ENCODE measurements around the gene GPATCH8.

GPATCH8 gene

DNA sequence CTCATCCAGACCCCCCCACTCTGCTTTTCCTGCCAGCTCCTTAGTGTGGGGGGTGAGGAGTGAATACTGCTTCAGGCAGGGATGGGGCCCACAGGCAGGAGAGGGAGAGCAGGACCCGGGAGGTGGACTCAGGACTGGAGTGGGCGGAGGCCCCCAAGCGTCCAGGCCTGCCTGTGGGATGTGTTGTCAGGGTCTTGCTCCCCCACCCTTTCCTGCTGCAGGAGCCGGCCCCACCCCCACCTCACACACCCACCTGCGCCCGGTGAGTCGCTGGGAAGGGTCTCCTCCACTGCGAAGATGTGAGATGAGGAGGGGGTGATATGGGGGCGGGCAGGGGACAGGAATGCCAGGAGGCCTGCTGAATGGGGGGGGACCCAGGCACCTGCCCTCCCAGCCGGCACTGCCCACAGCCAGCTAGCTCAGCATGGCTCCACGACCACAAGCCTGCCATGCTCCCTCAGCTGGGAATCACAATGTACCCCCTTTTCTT is 140.7 kb downstream of the GPATCH8 start:
- no peak overlapping the region for H3K27ac ChIP-seq

DNA sequence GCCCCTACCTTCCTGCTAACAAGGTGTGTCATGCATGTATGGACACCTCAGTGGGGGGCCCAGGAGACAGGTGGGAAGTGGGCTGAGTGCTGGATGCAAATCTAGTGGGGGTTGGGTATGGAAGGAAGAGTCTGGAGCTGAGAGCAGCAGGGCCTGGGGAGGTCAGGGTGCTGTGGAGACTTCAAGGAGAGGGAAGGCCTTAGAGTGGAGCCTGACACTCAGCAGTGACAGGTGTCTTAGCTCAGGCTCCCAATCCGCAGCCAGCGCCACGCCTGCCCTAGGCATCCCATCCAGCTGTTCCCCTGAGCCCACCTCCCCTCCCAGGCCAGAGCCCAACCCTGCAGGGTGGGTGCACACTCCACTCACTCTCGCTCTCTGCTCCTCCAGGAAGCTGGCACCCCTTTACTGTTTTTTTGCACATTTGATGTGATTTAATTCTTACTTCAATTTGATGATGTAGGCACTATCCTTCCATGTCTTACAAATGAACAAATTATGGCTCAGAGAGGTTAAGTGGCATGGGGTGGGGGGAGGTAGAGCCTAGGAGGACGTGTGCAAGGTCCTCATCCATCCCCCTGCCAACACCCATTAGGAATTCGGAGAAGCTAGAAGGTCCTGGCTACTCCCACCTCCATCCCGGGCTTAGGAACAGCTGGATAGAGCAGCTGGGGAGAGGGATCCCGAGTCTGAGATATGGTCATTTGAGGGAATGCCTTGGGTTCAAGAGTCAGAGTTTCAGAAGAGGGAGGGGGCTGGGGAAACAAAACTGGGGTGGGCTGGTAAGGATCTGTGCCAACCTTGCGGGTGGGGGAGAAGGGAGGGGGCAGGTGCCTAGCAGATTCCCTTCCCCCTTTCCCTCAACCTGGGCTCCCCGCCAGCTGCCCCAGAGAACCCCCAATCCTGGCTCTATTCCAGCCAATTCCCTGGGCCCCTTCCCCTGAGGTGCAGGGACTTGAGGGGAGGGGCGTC is 141.6 kb downstream of the GPATCH8 start:
- H3K27ac ChIP-seq, result no peak overlapping the region
- no peak overlapping the region for H3K4me3 ChIP-seq

More for the DNA sequence above, 140.7 kb downstream of the GPATCH8 start:
- H3K4me3 ChIP-seq, result peak overlapping the region in 6 of 7 experiments; percentile 45 to 74 (median 55)

DNA sequence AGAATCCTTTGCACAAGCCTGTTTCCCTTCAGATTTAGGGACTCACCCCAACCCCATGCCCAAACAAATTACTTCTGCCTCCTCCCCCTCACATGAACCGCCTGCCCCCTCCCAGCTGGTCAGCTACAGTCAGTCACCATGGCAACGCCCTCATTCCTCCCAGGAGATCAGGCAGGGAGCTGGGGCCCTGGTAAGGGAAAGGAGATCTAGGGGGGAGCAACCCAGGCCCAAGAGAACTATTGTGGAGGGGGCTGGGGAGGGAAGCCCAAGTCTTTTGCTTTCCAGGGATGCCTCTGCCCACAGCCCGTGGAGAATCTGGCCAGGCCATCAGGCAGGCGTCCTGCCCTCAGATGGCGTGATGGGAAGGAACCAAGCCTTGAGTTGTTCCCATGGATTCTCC is 142.4 kb downstream of the GPATCH8 start:
- H3K4me3 ChIP-seq, result no peak overlapping the region
- no peak overlapping the region for H3K27ac ChIP-seq

DNA sequence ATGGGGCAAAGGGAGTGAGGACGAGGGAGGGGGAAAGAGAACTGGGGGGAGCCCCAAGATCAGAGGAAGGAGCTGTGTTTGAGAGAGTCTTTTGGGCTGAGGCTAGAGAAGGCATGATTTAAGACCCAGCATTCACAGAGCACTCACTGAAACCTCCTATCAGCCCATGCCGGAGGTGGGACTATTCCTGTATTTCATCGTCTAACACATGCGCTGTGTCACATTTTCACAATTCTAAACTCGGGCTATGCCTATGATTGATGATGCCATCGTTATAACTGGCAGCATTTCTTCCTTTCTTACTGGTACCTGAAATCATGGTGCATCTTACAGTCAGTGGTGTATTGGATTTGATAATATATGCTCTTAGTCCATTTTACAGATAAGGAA is 143.1 kb downstream of the GPATCH8 start:
- H3K27ac ChIP-seq, result no peak overlapping the region
- H3K4me3 ChIP-seq, result no peak overlapping the region

DNA sequence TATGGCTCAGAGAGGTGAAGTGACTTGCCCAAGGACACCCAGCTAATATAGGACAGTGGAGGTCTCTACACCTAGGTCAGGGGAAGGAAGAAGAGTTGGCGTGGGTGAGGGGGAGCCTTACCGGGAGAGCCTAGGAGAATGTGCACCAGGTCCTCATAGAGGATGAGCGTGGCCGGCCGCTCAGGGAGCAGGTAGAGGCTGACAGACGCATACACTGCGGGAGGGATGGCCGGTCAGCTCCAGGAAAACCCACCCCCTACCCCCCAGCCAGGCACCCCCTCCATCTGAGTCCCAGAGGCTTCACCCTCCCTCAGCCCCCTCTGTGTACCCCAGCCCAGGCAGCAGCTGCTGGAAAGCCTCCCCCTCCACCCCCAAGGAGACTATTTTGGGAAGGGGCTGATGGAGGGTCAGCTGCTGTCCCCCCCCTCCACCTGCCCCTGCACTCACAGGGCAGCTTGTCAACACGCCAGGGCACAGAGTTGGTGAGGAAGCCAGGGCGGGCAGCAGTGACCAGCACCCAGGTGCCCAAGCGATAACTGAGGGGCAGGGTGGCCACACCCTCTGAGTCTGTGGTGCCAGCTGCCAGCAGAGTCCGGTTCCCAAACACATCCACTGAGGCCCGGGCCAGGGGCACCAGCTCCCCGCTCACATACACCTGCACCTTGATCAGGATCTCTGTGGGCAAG is 143.6 kb downstream of the GPATCH8 start:
- H3K27ac ChIP-seq, result no peak overlapping the region
- no peak overlapping the region for H3K4me3 ChIP-seq

DNA sequence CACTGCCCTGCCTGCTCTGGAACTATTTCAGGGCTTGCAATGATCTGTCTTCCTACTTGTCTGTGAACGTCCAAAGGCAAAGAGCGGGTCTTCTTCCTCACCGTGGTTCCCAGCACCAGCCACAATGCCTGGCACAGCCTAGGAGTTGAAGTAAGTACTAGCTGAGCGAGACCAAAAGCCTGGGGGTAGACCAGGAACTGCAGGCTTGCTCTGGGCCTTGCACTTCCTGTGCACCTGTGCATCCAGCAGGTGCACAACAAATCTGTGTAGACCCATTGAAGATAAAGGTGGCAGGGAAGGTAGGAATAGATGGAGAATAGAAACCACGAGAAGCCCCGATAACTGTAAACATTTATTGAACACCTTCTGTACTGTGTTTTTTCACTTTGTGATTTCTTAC is 144.2 kb downstream of the GPATCH8 start:
- no peak overlapping the region for H3K4me3 ChIP-seq
- no peak overlapping the region for H3K27ac ChIP-seq

DNA sequence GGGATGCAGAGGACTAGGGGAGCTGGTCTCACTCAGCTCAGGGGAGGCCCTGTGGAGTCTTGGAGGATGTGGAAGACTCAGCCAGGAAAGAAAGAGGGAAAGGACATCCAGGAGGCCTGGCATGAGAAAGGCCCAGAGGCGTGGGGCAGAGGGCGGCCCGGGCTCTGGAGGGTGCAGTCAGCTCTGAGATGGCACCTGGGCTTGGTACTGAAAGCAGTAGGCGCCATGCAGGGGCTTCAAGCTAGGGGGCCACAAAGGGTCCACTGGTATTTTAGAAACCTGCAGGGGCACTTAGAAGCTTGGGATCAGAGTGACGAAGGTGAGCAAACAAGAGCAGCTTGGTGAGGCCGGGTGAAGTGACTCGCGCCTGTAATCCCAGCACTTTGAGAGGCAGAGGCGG is 145.1 kb downstream of the GPATCH8 start:
- H3K4me3 ChIP-seq, result no peak overlapping the region
- no peak overlapping the region for H3K27ac ChIP-seq

DNA sequence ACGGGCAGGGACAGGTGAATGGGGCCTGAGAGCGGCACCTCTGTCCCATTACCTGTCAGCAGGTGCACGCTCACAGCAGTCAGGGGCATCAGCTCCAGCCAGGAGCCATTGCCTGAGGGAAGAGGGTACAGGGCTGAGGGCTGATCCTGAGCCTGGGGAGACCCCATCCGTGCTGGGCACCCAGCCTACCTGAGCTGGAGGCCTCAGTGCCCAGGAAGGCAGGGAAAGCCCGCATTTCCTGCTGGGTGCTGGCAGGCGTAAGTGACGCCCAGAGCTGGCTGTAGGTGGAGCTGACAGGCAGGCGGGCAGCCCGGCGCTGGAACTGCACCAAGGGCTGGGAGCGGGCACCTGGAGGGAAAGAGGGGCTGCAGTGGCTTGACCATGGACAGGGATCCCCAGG is 147.0 kb downstream of the GPATCH8 start:
- Histone ChIP-seq H3K4me3 (no peak overlapping the region), H3K27ac (no peak overlapping the region)

DNA sequence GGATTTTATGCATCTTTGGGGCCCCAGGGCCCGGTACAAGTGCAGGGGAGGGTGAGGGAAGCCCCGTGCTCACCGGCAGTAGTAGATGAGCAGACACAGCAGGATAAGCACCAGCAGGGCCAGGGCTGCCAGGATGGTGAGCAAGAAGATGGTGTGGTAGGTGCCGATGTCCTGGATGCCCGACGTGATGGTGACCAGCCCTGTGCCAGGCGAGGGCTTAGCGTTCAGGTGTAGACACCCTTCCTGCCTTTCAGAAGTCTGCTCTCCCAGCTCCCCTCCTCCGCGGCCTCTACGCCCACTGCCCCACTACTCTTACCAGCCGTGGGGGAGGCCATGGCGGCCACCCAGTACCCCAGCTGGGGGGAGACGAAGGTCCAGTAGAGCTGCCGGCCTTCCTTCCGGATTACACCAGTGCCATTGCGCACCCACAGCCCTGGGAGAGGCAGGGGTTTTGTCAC is 147.5 kb downstream of the GPATCH8 start:
- no peak overlapping the region for H3K27ac ChIP-seq

DNA sequence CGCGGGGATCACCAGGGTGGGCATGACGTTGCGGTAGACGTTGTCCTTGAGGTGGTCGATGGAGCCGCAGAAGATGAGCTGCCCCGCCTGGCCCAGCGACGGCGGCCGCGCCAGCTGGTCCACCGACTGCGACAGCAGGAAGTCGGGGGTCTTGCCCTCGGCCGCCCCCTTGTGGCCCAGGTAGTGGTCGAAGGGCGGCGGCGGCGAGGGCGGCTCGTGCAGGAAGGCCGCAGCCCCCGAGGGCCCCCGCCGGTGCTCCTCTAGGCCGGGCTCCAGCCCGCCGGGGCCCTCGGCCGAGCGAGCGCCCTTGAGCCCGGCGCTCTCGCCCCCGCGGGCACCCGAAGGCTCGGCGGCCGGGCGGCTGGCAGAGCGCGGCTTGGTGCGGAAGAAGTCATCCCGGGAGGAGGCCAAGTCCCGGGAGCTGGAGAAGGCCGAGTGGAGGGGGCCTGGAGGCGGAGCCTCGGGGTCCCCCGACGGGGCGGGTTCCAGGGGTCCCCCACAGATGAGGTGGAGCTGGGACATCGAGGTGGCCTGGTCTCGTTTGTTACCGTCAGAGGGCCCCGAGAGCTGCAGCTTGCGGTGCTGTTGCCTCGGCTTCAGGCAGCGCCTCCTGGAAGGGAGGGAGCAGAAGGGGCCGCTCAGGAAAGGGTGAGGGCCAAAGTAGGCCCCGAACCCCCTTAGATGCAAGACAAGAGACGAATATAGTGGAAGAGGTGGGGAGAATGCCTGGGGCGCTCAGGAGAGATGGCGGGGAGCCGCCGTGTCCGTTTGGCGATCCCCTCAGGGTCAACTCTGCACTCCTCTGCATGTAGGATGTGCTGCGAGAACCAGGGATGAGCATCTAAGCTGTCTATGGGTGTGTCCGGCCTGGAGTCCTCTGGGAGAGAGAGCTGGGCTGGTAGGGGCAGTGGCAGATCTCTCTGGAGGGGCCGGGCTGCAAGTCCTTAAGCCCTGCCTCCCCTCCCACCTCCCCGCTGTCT is 148.3 kb downstream of the GPATCH8 start:
- Histone ChIP-seq H3K4me3 (peak overlapping the region in 5 of 7 experiments; percentile 2 to 48 (median 38)), H3K27ac (no peak overlapping the region)

More for the DNA sequence above, 147.5 kb downstream of the GPATCH8 start:
- H3K4me3 ChIP-seq, result no peak overlapping the region

DNA sequence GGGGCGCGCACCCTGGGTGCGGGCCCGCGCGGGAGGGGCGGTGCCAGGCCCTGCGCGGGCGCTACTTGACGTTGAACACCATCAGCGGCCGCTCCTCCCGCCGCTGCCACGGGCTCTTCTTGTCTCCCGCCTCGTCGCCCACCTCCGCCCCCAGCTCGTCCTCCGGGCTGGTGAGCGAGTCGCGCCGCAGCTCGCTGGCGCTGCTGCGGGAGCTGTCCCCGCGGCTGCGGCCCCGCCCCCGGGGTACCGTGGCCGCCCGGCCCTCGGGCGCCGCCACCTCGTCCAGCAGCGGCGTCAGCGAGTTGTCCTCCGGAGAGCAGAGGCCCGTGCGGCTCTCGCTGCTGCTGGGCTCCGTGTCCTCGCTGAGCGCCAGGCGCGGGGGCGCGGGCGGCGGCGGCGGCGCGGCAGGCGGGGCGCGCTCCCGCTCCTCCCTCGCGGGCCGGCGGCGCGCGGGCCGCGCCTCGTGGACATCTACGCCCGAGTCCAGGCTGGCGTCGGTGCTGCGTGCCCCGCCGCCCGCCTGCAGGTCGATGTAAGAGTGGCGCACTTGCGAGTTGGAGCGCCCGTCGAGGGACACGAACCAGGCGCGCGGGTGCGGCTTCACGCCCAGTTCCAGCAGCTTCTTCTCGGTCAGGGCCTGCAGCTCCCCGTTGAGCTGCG is 149.4 kb downstream of the GPATCH8 start:
- peak overlapping the region; percentile 17 to 48 (median 29) for H3K4me3 ChIP-seq
- peak overlapping the region in 5 of 21 experiments; percentile 9 to 67 (median 37) for H3K27ac ChIP-seq

DNA sequence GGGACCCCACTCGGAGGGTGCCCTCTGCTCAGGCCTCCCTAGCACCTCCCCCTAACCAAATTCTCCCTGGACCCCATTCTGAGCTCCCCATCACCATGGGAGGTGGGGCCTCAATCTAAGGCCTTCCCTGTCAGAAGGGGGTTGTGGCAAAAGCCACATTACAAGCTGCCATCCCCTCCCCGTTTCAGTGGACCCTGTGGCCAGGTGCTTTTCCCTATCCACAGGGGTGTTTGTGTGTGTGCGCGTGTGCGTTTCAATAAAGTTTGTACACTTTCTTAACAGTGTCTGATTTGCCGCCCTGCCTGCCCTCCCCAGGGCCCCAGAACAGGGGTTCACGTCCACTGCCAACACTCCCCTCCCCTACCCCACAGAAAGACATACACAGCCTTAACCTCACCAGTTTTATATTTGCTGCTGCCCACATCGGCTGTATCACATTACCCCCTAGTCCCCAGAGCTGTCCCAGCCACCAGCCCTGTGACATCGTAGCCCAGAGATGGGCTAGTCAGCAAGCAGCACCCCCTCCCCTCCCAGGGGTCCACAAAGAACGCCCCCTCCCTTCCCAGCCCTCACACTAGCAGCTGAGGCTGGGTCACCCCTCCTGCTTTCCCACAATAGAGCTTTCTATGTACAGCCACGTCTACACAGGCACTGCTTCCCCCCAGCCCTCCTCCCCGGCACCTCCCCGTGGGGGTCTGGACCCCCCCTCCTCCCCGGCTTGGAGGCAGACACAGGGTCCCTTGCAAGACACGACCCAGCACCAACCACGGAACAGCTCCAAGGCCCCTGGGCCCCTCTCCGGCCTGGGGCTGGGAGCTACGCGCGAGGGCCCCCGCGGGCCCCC is 150.2 kb downstream of the GPATCH8 start:
- Histone ChIP-seq H3K4me3 (peak overlapping the region; percentile 17 to 48 (median 29)), H3K27ac (peak overlapping the region in 5 of 21 experiments; percentile 9 to 67 (median 37))

DNA sequence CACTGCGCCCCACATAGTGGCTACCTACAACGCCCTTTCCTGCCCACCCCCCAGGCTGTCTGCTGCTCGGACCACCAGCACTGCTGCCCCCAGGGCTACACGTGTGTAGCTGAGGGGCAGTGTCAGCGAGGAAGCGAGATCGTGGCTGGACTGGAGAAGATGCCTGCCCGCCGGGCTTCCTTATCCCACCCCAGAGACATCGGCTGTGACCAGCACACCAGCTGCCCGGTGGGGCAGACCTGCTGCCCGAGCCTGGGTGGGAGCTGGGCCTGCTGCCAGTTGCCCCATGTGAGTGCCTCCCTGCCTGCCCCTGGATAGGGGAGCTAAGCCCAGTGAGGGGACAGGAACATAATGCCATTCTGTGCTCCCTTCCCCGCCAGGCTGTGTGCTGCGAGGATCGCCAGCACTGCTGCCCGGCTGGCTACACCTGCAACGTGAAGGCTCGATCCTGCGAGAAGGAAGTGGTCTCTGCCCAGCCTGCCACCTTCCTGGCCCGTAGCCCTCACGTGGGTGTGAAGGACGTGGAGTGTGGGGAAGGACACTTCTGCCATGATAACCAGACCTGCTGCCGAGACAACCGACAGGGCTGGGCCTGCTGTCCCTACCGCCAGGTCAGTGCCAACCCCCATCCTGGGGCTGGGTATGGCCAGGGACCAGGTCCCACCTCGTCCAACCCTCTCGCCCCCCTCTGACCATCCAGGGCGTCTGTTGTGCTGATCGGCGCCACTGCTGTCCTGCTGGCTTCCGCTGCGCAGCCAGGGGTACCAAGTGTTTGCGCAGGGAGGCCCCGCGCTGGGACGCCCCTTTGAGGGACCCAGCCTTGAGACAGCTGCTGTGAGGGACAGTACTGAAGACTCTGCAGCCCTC is 151.0 kb downstream of the GPATCH8 start:
- H3K27ac ChIP-seq, result no peak overlapping the region
- no peak overlapping the region for H3K4me3 ChIP-seq

DNA sequence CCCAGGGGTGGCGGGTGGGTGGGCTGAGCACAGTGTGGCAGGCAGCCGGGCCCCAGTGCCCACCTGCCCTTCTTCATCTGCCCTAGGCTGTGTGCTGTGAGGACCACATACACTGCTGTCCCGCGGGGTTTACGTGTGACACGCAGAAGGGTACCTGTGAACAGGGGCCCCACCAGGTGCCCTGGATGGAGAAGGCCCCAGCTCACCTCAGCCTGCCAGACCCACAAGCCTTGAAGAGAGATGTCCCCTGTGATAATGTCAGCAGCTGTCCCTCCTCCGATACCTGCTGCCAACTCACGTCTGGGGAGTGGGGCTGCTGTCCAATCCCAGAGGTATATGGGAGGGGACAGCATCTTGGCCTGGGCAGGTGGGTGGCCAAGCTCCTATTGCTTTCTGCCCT is 151.7 kb downstream of the GPATCH8 start:
- Histone ChIP-seq H3K4me3 (no peak overlapping the region), H3K27ac (no peak overlapping the region)

DNA sequence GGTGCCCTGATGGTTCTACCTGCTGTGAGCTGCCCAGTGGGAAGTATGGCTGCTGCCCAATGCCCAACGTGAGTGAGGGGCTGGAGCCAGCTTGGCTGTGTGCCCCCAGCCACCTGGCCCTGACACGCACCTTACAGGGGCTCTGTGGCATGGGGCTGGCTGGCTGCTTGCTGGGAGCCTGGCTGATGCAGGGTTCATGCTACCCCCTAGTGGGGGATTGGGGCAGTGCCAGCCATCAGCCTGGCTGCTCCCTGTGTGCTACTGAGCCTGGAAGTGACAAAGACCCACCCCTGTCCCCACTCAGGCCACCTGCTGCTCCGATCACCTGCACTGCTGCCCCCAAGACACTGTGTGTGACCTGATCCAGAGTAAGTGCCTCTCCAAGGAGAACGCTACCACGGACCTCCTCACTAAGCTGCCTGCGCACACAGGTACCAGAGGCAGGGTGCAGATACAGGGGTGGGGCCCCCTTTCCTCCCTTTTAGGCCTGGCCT is 152.4 kb downstream of the GPATCH8 start:
- Histone ChIP-seq H3K4me3 (no peak overlapping the region), H3K27ac (no peak overlapping the region)

DNA sequence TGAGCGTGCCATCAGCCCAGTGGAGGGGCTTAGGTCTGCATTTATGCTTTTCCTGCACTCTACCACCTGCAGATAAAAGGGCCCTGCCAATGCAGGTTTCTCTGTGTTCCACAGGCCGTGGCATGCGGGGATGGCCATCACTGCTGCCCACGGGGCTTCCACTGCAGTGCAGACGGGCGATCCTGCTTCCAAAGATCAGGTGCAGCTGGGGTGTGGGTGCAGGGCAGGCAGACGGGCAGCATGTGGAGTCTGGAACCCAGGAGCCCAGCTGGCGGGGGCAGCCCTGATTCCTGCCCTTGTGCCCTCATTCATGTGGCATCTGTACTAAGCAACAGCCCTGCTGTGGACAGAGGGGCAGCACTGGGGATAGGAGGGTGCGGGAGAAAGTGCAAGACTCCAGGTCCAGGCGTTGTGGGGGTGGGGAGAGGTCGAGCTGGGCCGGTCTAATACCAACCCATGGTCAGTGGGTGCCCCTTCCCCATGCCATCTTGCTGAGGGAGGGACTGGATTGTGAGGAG is 153.6 kb downstream of the GPATCH8 start:
- Histone ChIP-seq H3K27ac (peak overlapping the region in 1 of 21 experiments; percentile 72), H3K4me3 (no peak overlapping the region)

DNA sequence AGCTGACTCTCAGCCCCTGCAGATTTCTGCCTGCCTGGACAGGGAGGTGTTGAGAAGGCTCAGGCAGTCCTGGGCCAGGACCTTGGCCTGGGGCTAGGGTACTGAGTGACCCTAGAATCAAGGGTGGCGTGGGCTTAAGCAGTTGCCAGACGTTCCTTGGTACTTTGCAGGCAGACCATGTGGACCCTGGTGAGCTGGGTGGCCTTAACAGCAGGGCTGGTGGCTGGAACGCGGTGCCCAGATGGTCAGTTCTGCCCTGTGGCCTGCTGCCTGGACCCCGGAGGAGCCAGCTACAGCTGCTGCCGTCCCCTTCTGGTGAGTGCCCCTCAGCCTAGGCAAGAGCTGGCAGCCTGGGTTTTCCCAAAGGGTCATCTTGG is 154.2 kb downstream of the GPATCH8 start:
- peak overlapping the region in 7 of 21 experiments; percentile 0 to 72 (median 54) for H3K27ac ChIP-seq
- H3K4me3 ChIP-seq, result no peak overlapping the region
